ENCODE measurements around the gene RAPGEF4.

DNA sequence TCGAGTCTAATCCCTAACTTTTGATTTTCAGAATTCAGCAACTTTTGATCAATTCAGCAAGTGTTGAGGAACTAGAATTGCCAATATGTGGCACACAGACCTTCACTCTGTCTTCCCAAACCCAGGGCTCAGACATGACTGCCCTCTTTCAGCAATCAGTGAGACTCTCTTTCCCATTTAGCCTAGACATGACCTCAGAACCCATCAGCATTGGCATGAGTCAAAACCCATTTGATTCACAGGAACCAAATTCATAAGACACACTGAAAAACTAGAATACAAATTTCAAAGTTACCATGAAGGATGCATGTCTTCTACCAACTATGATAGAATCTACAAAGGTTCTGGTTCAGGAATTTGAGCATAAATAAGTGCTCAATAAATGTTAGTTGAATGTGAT, 226.4 kb downstream of the RAPGEF4 start:
- TF ChIP-seq, protein P1, sequence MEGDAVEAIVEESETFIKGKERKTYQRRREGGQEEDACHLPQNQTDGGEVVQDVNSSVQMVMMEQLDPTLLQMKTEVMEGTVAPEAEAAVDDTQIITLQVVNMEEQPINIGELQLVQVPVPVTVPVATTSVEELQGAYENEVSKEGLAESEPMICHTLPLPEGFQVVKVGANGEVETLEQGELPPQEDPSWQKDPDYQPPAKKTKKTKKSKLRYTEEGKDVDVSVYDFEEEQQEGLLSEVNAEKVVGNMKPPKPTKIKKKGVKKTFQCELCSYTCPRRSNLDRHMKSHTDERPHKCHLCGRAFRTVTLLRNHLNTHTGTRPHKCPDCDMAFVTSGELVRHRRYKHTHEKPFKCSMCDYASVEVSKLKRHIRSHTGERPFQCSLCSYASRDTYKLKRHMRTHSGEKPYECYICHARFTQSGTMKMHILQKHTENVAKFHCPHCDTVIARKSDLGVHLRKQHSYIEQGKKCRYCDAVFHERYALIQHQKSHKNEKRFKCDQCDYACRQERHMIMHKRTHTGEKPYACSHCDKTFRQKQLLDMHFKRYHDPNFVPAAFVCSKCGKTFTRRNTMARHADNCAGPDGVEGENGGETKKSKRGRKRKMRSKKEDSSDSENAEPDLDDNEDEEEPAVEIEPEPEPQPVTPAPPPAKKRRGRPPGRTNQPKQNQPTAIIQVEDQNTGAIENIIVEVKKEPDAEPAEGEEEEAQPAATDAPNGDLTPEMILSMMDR (IDR thresholded peaks at IDR 0.05; ENCODE audit: borderline replicate concordance, extremely low read depth, low read length, poor library complexity, severe bottlenecking): no peak
- TF ChIP-seq EZH2 (IDR thresholded peaks at IDR 0.05; ENCODE audit: borderline replicate concordance, low read depth, low read length, severe bottlenecking): no peak

All from DND-41 (cell line).